HG02840 (cell line): Measurements from ENCODE around the gene CEBPE.
"Not testable (repeated sequence)": the region's sequence is repeated elsewhere in the genome, so short reads cannot be mapped to it uniquely, and the experiment has no call there.

Experiments
- ATAC-seq: cut with Tn5 transposase; IDR thresholded peaks from one replicate; pipeline ENCODE4 v1.9.1; 2021; ENCODE audit warnings: mild to moderate bottlenecking, moderate library complexity, moderate number of reproducible peaks; ENCODE audit not compliant: unreplicated experiment, low FRiP score

CEBPE gene

DNA sequence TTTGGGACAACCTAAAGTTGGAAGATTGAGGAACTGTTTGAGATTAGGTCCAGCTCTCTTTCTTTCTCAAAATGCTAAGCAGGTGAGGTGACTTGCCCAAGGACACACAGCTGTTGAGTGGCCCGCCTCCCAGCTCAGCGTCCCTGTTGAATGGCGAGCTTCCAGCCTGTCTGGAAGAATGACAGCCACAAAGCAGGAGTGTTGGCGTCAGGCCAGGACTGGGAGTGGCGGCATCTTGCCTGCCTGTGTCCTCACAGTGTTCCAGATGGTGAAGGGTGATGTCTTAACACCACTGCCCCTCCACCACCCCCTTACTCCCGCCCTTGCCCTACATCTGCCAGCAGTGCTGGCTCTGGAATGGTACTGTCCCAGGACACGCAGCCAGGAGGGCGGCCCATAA is 4.4 kb upstream of the CEBPE start:
- no peak for ATAC-seq

DNA sequence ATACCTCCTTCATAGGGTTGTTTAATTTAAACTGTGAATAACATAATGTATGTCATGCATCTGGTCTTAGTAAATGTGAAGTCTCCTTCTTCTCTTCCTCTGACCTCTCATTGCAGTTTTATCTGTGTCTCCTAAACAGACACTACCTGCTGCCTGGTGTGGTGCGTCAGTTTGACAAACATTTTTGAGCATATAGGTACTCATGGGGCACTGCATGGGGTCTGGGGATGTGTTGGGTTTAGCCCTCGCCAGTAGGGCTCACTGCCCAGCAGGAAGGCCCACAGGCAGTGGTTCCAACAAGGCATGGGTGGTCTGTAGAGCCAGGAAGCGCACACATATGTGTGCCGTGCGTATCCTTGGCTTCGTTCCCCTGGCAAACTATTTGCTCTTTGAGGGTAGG is 3.0 kb upstream of the CEBPE start:
- no peak for ATAC-seq

DNA sequence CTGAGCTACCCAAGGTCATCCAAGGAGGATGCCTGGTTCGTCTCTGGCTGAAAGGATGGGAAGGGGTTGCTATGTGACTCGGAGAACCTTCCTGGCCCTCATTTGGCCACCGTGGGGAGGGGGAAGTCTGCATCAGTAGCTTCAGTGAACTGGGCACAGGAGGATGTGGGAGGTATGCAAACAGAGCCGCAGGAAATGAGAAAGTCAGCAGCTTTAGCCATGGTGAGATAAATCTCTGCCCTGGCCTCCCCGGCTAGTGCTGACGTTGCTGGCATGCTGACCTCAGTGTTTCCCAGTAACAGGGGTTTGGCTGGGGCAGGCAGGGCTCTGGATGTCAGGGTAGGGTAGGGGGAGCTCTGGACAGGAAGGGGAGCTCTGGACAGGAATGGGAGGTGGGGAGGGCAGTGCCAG is 2.3 kb upstream of the CEBPE start:
- no peak for ATAC-seq

DNA sequence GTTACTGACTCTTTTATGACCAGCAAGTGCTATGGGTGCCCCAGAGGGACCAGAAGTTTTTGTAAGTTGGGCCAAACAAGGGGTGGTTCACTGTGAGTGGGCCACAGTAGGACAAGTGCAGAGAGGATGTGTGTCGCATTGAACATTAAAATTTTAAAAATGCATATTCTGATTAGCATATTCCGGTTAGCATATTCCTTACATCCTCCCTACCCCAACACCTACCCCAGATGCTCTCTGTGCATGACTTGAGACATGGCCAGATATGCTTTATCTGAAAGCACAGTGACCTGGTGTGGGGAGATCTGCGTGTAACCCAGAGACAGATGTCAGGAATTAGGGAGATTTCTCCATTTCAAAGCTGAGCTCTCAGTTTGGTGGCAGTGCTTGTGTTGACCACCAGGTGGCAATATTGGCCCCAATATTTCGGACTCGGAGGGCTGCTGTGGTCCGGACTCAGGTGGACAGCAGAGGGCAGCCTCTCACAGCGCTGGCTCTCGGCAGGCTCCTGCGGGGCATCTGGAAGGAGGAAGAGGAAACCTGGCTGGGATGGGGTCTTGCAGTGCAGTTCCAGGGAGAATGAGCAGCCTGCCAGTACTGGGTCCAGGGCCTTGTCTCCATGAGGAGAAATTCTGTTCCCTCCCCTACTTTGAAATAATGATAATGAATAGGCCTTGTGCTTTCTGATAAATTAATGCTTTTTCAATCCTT is 1.6 kb upstream of the CEBPE start:
- no peak for ATAC-seq

DNA sequence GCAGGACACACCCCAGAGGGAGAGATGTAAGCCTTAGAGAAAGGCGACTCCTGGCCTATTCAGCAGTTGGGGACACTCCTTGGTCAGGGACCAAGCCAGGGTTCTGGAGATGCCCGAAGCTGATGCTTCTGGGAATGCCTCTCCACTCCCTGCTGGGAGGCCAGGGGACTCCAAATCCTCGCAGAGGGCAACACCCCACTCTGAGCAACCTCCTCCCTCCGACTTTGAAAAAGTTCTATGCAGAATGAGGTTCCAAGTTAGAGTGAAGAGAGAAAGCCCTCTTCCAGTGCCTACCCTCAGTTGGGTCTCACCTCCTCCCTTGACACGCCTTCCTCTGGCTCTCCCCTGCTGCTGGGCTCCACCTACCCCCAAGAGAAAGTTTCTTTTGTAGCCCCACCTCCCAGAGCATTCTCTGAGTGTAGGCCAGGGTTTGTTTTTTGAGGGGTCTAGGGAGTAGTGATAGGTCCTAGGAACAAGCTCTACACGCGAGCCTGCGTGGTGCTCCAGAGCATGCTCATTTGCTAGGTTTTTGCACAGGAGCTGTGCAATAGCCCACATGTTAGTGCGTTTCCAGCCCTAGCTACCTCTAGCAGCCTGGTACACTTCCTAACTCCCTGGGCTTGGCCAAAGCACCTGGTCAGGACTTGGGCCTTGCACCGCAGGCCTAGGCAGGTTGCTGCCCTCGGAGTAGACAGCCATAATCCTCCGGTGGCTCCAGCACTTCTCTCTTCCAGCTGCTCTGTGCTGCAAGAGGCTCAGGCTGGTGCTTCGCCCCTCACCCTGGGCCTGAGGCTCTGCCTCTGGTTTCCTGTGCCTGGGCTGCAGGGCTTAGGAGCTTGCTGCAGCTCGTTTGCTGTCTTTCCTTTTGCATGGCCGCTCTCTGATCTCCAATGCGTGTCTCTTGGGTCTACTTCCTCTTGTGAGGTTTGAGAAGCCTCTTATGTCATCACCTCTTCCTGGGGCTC is 590 bp upstream of the CEBPE start:
- ATAC-seq = no peak

DNA sequence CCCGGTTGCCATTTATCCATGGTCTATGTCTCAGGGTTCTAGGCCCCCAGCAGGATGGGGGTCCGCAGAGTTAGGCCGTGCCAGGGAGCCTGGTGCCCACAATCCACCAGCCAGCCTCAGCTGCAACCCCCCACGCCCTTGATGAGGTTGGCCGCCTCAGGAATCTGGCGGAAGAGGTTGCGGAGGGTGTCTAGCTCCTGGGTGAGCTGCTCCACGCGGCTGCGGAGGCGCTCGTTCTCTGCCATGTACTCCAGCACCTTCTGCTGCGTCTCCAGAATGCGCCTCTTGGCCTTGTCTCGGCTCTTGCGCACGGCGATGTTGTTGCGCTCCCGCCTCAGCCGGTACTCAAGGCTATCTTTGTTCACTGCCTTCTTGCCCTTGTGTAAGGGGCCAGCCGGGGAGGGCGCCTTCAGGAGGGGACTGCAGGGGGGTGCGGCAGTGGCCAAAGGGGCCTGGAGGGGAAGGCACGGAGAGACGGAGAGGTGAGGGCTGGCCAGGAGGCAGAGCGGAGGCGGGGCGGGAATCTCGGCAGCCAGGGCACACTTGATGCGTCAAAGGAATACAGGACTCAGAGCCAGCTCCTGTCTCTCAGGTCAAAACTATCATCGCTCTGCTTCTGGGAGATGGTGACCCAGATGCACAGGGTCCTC is 1.6 kb downstream of the CEBPE start:
- no peak for ATAC-seq

DNA sequence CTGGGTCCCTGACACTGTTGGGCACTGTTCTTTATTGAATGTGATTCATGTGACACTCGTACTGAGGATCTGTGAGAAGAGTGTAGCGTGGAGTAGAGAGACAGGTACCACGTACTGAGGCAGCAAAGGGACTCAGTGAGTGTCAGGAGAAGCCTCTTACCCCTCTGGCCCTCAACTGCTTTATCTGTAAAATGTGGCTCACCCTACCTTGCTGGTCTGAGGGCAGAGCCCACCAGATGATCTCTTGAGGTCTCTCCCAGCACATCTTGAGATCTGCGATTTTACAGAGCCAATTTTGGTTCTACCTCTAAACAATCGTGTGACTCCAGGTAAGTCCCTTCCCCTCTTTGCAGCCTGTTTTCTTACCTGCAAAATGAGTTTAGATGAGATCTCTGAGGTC is 3.1 kb downstream of the CEBPE start:
- ATAC-seq = no peak

DNA sequence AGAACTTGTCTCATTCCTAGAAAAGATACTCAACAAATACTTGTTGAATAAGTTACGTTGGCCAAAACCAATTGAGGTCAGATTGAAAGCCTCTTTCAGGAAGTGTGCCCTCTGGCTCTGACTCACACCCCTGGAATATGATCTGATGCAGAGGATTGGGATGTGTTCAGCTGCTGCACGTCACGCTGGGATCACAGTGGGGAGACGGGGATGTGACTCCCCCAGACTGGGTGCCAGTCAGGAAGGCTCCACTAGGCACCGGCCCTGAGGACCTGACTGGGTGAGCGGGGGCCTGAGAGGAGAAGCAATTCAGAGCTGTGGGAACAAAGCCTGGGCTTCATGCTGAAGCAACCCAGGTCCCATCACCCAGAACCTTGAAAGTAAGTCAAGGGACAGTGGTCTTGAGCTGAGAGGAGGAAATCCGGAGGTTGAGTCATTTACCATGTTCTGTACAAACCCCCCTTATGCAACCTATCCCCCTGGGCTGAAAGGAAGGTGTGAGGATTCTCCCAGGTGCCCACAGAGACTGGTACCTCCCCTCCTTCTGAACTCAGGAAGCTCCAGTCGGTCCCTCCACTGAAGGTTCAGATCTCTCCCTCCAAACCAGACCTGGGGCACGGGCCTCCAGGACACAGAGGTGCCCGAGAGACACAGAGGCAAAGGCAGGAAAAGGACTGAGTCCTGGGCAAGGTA is 3.9 kb downstream of the CEBPE start:
- no peak for ATAC-seq

DNA sequence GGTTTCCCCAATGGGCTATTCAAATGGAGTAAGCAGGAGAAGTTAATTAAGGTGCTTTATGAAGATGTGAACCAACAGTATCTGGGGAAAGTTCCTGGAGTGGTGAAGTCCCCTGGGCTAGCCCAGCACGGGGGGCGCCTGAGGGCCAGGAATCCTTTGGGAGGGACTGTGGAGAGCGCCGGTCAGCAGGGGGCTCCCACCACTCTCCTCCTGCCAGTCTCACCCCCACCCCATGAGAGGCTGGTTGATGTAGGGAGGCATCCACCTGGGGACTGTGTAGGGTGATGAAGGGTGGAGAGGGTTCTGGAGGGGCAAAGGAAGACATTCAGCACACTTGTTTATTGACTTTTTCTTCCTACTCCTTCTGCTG is 4.4 kb downstream of the CEBPE start:
- no peak for ATAC-seq

DNA sequence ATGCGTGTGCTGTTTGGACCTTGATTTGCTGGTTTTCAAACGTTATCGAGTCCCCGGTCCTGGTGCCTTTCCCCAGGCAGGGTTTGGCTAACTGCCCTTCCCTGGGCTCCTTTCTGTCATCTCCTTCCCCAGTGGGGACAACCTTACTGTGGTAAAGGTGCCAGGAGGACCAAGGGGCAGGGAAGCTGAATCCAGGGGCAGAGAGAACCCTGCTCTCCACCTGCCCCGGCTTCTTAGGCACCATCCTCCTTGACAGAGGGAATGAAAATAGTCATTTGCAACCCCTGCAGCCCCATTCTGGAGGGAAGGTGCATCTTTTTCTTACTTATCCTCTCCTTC is 5.0 kb downstream of the CEBPE start:
- no peak for ATAC-seq

DNA sequence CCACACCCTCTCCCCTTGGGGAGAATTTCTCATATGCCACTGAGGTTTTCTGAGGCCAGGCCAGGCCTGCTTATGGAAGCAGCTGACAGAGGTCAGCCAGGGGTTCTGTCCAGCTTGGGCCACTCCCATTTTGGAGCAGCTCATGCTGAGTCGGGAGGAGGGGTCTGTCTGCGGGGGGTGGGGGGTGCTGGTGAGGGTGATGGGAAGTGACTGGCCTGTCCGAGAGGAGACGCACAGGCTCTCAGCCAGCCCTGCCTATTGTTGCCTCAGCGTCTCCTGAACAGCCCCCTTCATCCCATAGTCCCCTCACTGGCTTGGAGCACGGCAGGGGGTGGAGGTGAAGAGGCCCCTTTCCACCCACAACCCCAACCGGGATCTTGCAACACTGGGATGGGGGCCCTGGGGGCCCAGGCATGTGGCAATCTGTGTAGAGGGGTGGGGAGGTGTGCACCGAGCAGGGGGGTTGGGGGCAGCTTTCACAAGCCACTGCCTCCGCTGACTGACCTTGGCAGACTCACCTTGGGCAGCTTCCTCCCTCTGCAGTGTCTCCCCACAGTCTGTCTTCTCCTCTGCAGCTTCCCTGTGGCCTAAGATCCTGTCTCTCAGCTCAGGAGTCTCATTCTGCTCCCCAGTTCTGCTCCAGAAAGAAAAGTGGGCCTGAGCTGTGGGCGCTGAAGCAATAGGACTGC is 5.5 kb downstream of the CEBPE start:
- ATAC-seq = no peak

DNA sequence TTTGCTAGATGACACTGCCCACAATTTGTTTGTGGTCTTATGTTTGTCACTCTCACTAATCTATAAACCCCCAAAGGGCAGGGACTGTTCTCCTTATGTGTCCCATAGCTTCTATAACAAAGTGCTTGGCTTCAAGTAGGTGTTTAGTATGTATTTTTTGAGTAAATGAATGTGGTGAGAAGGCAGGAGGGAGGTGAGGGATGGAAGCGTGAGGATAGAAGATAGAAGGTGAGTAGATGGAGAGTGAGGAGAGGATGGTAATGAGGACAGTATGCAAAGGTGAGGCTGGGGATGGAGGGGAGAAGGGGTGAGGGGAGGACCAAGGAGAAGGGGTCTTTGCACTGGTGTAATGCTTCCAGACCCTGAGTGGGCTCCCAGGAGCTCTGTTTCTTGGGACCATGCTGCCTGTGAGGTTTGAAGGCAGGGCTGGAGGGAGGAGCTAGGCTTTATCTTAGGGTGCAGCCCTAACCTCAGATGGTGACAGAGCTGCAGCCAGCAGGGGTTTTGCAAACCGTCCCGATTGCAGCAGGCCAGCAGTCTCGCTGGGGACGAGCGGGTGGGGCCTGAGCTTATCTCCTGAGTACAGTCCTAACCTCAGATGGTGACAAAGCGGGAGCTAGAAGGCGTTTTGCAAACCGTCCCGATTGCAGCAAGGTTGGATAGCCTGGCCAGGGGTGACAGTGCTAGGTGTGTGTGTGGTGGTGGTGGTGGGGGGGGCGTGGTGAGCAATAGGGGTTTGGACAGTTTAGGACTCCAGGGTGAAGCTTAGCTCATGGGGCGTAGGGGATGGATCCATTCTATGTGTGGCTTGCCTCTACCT is 6.5 kb downstream of the CEBPE start:
- ATAC-seq = no peak

DNA sequence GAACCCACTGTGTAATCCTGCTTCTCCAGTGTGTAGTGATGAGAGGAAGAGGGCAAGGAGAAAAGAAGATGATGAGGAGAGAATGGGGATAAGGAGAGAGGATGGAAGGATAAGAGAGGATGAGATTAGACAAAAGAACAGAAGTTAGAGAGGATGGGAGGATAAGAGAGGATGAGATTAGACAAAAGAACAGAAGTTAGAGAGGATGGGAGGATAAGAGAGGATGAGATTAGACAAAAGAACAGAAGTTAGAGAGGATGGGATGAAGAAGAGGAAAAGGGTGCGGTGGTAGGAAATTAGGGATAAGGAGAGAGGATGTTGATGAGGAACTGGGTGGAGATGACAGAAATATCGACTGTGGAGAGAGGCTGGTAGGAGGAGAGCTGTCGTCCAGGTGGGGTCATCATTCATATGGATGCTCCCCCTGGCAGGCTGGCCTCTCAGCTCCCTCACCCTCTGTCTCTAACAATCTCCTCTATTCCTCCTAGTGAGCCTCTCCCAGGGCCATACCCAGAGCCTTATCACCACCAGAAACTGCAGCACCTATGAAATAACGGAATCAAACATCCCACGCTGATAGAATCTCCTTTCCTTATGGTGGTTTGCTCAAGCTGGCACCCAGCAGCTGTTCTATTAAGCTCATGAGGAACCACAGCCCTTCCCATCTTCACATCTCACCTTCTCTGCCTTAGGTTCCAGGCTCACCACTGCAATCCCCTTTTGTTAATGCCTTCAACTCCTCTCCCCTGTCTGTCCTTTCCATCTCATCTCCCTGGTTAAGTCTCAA is 8.3 kb downstream of the CEBPE start:
- ATAC-seq = no peak

DNA sequence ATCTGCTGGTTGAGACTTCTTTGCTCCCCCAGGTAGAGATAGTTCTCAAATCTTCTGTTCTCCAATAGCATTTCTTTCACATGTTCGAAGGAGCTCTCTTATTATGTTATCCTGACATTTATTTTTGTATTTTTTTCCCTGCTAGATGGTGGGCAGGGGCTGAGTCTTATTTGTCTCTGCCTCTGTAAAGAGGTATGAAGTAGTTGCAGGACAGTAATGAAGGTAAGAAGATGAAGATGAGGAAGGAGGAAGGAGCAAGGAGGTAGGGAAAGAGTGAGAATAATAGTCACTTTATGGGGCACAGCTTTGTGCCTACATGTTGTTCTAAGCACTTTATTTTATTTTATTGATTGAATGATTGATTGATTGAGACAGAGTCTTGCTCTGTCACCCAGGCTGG is 9.3 kb downstream of the CEBPE start:
- no peak for ATAC-seq

DNA sequence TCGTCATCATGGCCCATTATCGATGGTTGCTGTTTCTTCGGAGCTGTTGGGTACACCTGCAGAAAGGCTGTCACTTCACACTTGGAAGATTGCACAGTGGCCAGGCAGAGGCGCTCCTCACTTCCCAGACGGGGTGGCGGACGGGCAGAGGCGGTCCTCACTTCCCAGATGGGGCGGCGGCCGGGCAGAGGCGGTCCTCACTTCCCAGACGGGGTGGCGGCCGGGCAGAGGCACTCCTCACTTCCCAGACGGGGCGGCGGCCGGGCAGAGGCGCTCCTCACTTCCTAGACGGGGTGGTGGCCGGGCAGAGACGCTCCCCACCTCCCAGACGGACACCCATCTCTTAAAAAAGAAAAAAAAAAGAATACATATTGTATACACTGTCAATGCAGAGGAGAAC is 10.9 kb downstream of the CEBPE start:
- ATAC-seq = not testable (repeated sequence)

DNA sequence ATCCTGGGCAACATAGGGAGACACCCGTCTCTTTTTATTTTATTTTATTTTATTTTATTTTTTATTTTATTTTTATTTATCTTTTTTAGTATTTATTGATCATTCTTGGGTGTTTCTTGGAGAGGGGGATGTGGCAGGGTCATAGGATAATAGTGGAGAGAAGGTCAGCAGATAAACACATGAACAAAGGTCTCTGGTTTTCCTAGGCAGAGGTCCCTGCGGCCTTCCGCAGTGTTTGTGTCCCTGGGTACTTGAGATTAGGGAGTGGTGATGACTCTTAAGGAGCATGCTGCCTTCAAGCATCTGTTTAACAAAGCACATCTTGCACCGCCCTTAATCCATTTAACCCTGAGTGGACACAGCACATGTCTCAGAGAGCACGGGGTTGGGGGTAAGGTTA is 11.4 kb downstream of the CEBPE start:
- not testable (repeated sequence) for ATAC-seq

DNA sequence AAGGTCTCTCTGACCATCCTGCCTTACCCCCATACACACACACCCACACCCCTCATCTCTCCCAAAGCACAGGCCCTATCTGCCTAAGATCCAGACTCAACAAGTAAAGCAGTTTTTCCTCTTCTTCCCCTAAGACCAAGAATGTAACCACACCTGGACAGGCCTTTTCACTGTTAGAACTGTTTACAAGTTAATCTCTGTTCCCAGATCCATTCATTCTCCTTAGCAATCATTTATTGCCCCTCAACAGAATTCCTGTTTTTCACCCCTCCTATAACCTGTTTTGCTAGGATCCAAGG is 12.4 kb downstream of the CEBPE start:
- ATAC-seq = no peak

DNA sequence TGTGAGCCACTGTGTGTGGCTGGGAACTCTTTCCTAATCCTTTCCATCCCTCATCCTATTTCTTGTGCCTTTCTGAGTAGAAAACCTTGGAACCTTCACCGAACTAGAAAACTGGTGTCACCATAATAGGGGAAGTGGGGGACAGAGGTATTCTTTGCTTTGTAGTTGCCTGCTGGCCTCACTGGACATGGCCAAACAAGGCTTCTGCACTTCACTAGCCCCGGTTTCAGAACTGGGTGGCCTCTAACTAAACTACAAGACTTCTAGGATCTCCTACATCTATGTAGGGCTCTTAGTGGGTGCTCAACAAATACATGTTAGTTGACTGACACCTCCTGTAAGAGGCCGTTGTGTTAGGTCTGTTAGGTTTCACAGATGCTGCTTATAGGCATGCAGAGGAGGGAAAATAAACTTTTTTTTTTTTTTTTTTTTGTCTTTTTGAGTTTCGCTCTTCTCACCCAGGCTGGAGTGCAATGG is 13.7 kb downstream of the CEBPE start:
- ATAC-seq = no peak
